SK-N-SH (cell line): Measurements from ENCODE around the gene MEF2D. TPM values are rescaled to one million over a fixed set of nuclear protein-coding genes. Genes with fewer than 3 reads are reported as not detected.

Experiments used
- CTCF ChIA-PET: fragments of 300-600, 350-600 bp; formaldehyde crosslinking; extraction: SDS; loops from one replicate; lab custom pipeline; 2021; lab: Yijun Ruan, JAX
- POLR2A ChIA-PET: fragments of 350-600 bp; sonication (Branson Sonifier 250); formaldehyde crosslinking; extraction: SDS; loops from one replicate; lab custom pipeline; 2020; ENCODE audit warnings: antibody characterized with exemption, inconsistent platforms; lab: Yijun Ruan, JAX
- DNase-seq: peaks from one replicate; pipeline ENCODE4 v3.0.0; 2012
- H2AFZ ChIP-seq: fragments of 200-600 bp; sonication (generic); 2 replicates; pipeline ENCODE4 v1.8.1; 2016; ENCODE audit warnings: antibody characterized with exemption, mild to moderate bottlenecking, low read depth
- H3F3A ChIP-seq: fragments of 200-600 bp; sonication (generic); replicated peaks from 2 replicates; pipeline ENCODE3; 2016; ENCODE audit warnings: antibody characterized with exemption, mild to moderate bottlenecking; ENCODE audit not compliant: insufficient read depth
- H3K27ac ChIP-seq, 2 experiments: fragments of 200-500 bp in 1 of 2; fragments of 200-600 bp in 1 of 2; sonication (Bioruptor generic) in 1 of 2; sonication (generic), shearing (Covaris generic) in 1 of 2; 2 replicates each; pipeline versions ENCODE4 v1.5.1 to v1.6.1; 2014 to 2016; ENCODE audit warnings: low read depth in 2 of 2, inconsistent platforms in 1 of 2, low read length in 1 of 2, mild to moderate bottlenecking in 1 of 2, mixed read lengths in 1 of 2
- H3K27me3 ChIP-seq: fragments of 200-600 bp; sonication (generic), shearing (Covaris generic); 2 replicates; pipeline ENCODE4 v1.6.1; 2016; ENCODE audit warnings: mixed run types; ENCODE audit not compliant: insufficient read depth
- H3K36me3 ChIP-seq, 2 experiments: fragments of 200-500 bp in 1 of 2; fragments of 200-600 bp in 1 of 2; sonication (Bioruptor generic) in 1 of 2; sonication (generic) in 1 of 2; replicated peaks in 1 of 2; 2 replicates each; pipeline versions ENCODE3 to v1.5.1; 2014 to 2016; ENCODE audit warnings: low read length in 1 of 2, mild to moderate bottlenecking in 1 of 2; ENCODE audit not compliant: insufficient read depth in 2 of 2, control insufficient read depth in 1 of 2
- H3K4me1 ChIP-seq, 2 experiments: fragments of 200-500 bp in 1 of 2; fragments of 200-600 bp in 1 of 2; sonication (Bioruptor generic) in 1 of 2; sonication (generic), shearing (Covaris generic) in 1 of 2; 2 replicates each; pipeline versions ENCODE4 v1.5.1 to v1.6.1; 2014 to 2016; ENCODE audit warnings: low read depth in 1 of 2, low read length in 1 of 2, mixed run types in 1 of 2; ENCODE audit not compliant: insufficient read depth in 2 of 2, control insufficient read depth in 1 of 2
- H3K4me2 ChIP-seq: fragments of 200-600 bp; sonication (generic), shearing (Covaris generic); 2 replicates; pipeline ENCODE4 v1.6.1; 2017; ENCODE audit warnings: mixed run types
- H3K4me3 ChIP-seq, 2 experiments: fragments of 200-500 bp in 1 of 2; fragments of 200-600 bp in 1 of 2; sonication (Bioruptor generic) in 1 of 2; sonication (generic), shearing (Covaris generic) in 1 of 2; 2 replicates each; pipeline versions ENCODE4 v1.5.1 to v1.8.1; 2014 to 2016; ENCODE audit warnings: low read depth in 2 of 2, inconsistent platforms in 1 of 2, low read length in 1 of 2, mild to moderate bottlenecking in 1 of 2, mixed read lengths in 1 of 2, moderate library complexity in 1 of 2
- H3K79me2 ChIP-seq: fragments of 200-600 bp; sonication (generic); 2 replicates; pipeline ENCODE4 v1.8.1; 2017; ENCODE audit warnings: mild to moderate bottlenecking; ENCODE audit not compliant: insufficient read depth
- H3K9ac ChIP-seq: fragments of 200-600 bp; sonication (generic); 2 replicates; pipeline ENCODE4 v1.6.1; 2017; ENCODE audit warnings: mixed run types
- H3K9me2 ChIP-seq: fragments of 200-600 bp; sonication (generic); 2 replicates; pipeline ENCODE4 v1.6.1; 2017; ENCODE audit warnings: mixed run types
- H3K9me3 ChIP-seq: fragments of 200-600 bp; sonication (generic); 2 replicates; pipeline ENCODE4 v1.6.1; 2017; ENCODE audit warnings: mixed run types, mild to moderate bottlenecking, moderate library complexity
- H4K20me1 ChIP-seq: fragments of 200-600 bp; sonication (generic); 2 replicates; pipeline ENCODE4 v1.6.1; 2017; ENCODE audit warnings: mild to moderate bottlenecking, mixed run types; ENCODE audit not compliant: insufficient read depth
- ELF1 ChIP-seq: IDR thresholded peaks from 2 replicates; pipeline ENCODE4 v1.4.0; 2012
- EZH2phosphoT487 ChIP-seq: fragments of 200-600 bp; sonication (generic); IDR thresholded peaks from 2 replicates; pipeline ENCODE4 v1.6.1; 2017; ENCODE audit warnings: low read depth, mixed run types, mild to moderate bottlenecking, antibody characterized with exemption, moderate library complexity, borderline replicate concordance
- FOSL2 ChIP-seq: IDR thresholded peaks from 2 replicates; pipeline ENCODE4 v1.4.0; 2012; ENCODE audit warnings: low read depth, mild to moderate bottlenecking, moderate library complexity, borderline replicate concordance
- FOXJ3 ChIP-seq: sonication (generic); formaldehyde crosslinking; IDR thresholded peaks from 2 replicates; pipeline ENCODE4 v1.5.1; 2020; ENCODE audit warnings: mild to moderate bottlenecking, missing genetic modification reagents
- FOXM1 ChIP-seq: IDR thresholded peaks from 2 replicates; pipeline ENCODE4 v1.4.0; 2012; ENCODE audit warnings: low read depth, mild to moderate bottlenecking
- JUND ChIP-seq: IDR thresholded peaks from 2 replicates; pipeline ENCODE4 v1.4.0; 2012
- NFIC ChIP-seq: IDR thresholded peaks from 2 replicates; pipeline ENCODE4 v1.4.0; 2012; ENCODE audit warnings: borderline replicate concordance
- NRF1 ChIP-seq: IDR thresholded peaks from 2 replicates; pipeline ENCODE4 v1.6.1; 2012; ENCODE audit warnings: low read depth, mild to moderate bottlenecking, low read length
- RXRA ChIP-seq: IDR thresholded peaks from 2 replicates; pipeline ENCODE4 v1.4.0; 2012; ENCODE audit warnings: low read depth, mild to moderate bottlenecking, borderline replicate concordance
- SMC3 ChIP-seq: IDR thresholded peaks from 2 replicates; pipeline ENCODE4 v1.6.1; 2012; ENCODE audit warnings: low read depth, low read length, improper control_type of control experiment
- TAF1 ChIP-seq: IDR thresholded peaks from 2 replicates; pipeline ENCODE4 v1.6.1; 2012; ENCODE audit warnings: low read depth, mild to moderate bottlenecking, low read length, moderate library complexity, borderline replicate concordance
- TCF12 ChIP-seq: IDR thresholded peaks from 2 replicates; pipeline ENCODE4 v1.4.0; 2012
- YY1 ChIP-seq: IDR thresholded peaks from 2 replicates; pipeline ENCODE4 v1.4.0; 2012; ENCODE audit warnings: low read depth, mild to moderate bottlenecking
- WGBS: methylation state at CpG from one replicate; pipeline ENCODE4 v1.1.6; 2017; ENCODE audit warnings: low lambda C conversion rate; 5-methylcytosine and 5-hydroxymethylcytosine counted together
- polyA plus RNA-seq, 3 experiments: library from polyadenylated mRNA; depleted of rRNA; stranded (reverse); fragments of >200 nt; gene quantifications; 2 replicates each; pipeline ENCODE4 v1.2.3, GENCODE V29; 2012
- TF ChIP-seq, protein P1 (sequence below): fragments of 150-350 bp; IDR thresholded peaks from 2 replicates; pipeline ENCODE4 v1.6.1; 2016; ENCODE audit warnings: mild to moderate bottlenecking, low read depth, low read length
- TF ChIP-seq, protein P2 (sequence below): IDR thresholded peaks from 2 replicates; pipeline ENCODE4; 2012
- TF ChIP-seq, protein P3 (sequence below): fragments of 200-600 bp; sonication (generic); IDR thresholded peaks from 2 replicates; pipeline ENCODE4 v1.6.1; 2017; ENCODE audit warnings: antibody characterized with exemption, mild to moderate bottlenecking, moderate library complexity
- TF ChIP-seq, protein P4 (sequence below): fragments of 150-350 bp; IDR thresholded peaks from 2 replicates; pipeline ENCODE4 v1.6.1; 2017; ENCODE audit warnings: antibody characterized with exemption, low read length, low read depth, borderline replicate concordance

MEF2D gene
- polyA plus RNA-seq, 1 of the 3 experiments (the other 2 are of a cell fraction) = 14.3 TPM

DNA sequence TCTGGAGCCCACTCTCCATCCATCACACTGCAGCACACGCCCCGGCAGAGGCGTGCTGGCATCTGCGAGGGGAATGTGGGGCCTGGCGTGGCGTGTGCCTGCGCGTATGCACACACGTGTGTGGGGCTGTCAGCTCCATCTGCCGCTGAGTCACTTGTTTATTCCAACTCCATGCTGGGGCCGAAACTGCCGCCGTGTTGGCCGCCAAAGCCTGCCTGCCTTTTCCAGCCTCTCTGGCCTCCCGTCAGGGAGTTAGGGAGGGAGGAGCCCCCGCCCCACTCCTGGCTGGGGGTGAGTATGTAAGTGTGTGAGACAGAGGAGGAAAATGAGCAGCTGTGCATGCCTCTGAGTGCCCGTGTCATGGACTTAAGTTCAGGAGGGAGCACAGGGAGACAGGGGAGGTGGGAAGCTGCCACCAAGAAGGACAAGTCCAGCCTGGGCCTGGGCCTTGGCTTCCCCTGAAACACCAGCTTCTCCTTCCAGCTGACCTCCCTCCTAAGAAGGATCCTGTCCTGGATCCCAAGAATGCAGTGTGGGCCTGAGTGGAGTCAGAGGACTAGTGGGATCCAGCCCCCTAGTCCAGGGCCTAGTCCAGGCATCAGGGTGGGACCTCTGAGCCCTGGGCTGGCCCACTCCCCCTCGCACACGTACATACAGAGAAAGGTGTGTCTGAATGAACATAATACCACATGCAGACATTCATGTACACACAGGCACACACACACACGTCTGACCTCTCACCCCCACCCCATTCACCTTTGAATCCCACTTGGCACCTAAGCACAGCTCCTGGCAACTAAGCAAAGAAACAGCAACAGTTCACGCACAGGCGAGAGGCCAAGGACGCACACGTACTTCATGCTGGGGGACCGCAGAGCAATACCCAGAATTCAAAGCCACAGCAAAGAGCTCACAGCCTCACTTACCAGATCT is 24.7 kb downstream of the MEF2D start:
- Histone ChIP-seq H3K4me3 (no peak overlapping the region), H3K79me2 (peaks cover 17% of the 10 kb centered on the region), H3K27ac (no peak overlapping the region), H3K9ac (no peak overlapping the region), H3K36me3 (peaks cover 39 to 77% of the 10 kb centered on the region in 2 experiments), H3F3A (peaks cover 7% of the 10 kb centered on the region), H3K4me2 (no peak overlapping the region), H3K9me3 (no peaks in the 10 kb centered on the region), H3K4me1 (peaks cover 2 to 5% of the 10 kb centered on the region in 2 experiments; a peak in 1 of 4 replicates), H4K20me1 (peaks cover 32% of the 10 kb centered on the region), H2AFZ (no peak overlapping the region), H3K9me2 (no peaks in the 10 kb centered on the region), H3K27me3 (no peaks in the 10 kb centered on the region)
- CTCF ChIA-PET = interaction anchor here (0.8 to 2.7 kb wide), 6 partner anchors 10 to 90 kb away, joined by 3 to 8 read pairs (median 4); no protein-coding TSS in a partner anchor
- no peak for DNase-seq
- POLR2A ChIA-PET = interaction anchor here (0.7 kb wide), 1 partner anchor 17 kb away, joined by 3 read pairs; no protein-coding TSS in a partner anchor
- 90% methylated on average over 16 of the region's 25 CpGs for WGBS
- TF ChIP-seq RXRA (no peak), FOXM1 (no peak), JUND (no peak), NFIC (no peak), FOXJ3 (CRISPR knock-in tag) (no peak), TAF1 (no peak), ELF1 (no peak), SMC3 (no peak), EZH2phosphoT487 (no peak), NRF1 (no peak), YY1 (no peak), FOSL2 (no peak), TCF12 (no peak)
- TF ChIP-seq, protein P1, sequence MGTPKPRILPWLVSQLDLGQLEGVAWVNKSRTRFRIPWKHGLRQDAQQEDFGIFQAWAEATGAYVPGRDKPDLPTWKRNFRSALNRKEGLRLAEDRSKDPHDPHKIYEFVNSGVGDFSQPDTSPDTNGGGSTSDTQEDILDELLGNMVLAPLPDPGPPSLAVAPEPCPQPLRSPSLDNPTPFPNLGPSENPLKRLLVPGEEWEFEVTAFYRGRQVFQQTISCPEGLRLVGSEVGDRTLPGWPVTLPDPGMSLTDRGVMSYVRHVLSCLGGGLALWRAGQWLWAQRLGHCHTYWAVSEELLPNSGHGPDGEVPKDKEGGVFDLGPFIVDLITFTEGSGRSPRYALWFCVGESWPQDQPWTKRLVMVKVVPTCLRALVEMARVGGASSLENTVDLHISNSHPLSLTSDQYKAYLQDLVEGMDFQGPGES = no peak
- TF ChIP-seq, protein P2, sequence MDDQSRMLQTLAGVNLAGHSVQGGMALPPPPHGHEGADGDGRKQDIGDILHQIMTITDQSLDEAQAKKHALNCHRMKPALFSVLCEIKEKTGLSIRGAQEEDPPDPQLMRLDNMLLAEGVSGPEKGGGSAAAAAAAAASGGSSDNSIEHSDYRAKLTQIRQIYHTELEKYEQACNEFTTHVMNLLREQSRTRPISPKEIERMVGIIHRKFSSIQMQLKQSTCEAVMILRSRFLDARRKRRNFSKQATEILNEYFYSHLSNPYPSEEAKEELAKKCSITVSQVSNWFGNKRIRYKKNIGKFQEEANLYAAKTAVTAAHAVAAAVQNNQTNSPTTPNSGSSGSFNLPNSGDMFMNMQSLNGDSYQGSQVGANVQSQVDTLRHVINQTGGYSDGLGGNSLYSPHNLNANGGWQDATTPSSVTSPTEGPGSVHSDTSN = no peak
- TF ChIP-seq, protein P3, sequence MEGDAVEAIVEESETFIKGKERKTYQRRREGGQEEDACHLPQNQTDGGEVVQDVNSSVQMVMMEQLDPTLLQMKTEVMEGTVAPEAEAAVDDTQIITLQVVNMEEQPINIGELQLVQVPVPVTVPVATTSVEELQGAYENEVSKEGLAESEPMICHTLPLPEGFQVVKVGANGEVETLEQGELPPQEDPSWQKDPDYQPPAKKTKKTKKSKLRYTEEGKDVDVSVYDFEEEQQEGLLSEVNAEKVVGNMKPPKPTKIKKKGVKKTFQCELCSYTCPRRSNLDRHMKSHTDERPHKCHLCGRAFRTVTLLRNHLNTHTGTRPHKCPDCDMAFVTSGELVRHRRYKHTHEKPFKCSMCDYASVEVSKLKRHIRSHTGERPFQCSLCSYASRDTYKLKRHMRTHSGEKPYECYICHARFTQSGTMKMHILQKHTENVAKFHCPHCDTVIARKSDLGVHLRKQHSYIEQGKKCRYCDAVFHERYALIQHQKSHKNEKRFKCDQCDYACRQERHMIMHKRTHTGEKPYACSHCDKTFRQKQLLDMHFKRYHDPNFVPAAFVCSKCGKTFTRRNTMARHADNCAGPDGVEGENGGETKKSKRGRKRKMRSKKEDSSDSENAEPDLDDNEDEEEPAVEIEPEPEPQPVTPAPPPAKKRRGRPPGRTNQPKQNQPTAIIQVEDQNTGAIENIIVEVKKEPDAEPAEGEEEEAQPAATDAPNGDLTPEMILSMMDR = no peak
- TF ChIP-seq, protein P4, sequence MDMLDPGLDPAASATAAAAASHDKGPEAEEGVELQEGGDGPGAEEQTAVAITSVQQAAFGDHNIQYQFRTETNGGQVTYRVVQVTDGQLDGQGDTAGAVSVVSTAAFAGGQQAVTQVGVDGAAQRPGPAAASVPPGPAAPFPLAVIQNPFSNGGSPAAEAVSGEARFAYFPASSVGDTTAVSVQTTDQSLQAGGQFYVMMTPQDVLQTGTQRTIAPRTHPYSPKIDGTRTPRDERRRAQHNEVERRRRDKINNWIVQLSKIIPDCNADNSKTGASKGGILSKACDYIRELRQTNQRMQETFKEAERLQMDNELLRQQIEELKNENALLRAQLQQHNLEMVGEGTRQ = no peak
